CD14-positive monocyte (primary cell): ENCODE measurements around the gene TREX2. TPM values are rescaled to one million over a fixed set of nuclear protein-coding genes. Genes with fewer than 3 reads are reported as not detected.

Experiments
- DNase-seq, 3 donors: peaks; one replicate each; pipeline ENCODE4 v3.0.0-alpha.2; 2011 to 2022
- H2AFZ ChIP-seq: 2 replicates; pipeline ENCODE4 v1.6.0; 2012; ENCODE audit warnings: mild to moderate bottlenecking, low read depth, low read length, inconsistent platforms; ENCODE audit not compliant: insufficient read depth, poor library complexity, severe bottlenecking
- H3K27ac ChIP-seq, 2 donors: 1 replicate in 1 of 2; 2 replicates in 1 of 2; pipeline ENCODE4 v1.5.1; 2012 to 2013; ENCODE audit warnings: low read length in 2 of 2, control low read depth in 1 of 2, inconsistent platforms in 1 of 2, low read depth in 1 of 2, mild to moderate bottlenecking in 1 of 2
- H3K27me3 ChIP-seq, 2 donors: one replicate each; pipeline versions ENCODE4 v1.6.0 to v1.6.1; 2011 to 2013; ENCODE audit warnings: low read length in 2 of 2; ENCODE audit not compliant: control insufficient read depth in 2 of 2, insufficient read depth in 2 of 2
- H3K36me3 ChIP-seq, 2 donors: replicated peaks in 1 of 2; 1 replicate in 1 of 2; 2 replicates in 1 of 2; pipeline versions ENCODE4 v1.5.1 to v1.6.1; 2012 to 2013; ENCODE audit warnings: low read length in 2 of 2, control low read depth in 1 of 2, inconsistent platforms in 1 of 2, mild to moderate bottlenecking in 1 of 2; ENCODE audit not compliant: insufficient read depth in 2 of 2, control insufficient read depth in 1 of 2
- H3K4me1 ChIP-seq, 2 donors: 1 replicate in 1 of 2; 2 replicates in 1 of 2; pipeline versions ENCODE4 v1.5.1 to v1.6.1; 2012 to 2013; ENCODE audit warnings: low read length in 2 of 2, control low read depth in 1 of 2, inconsistent platforms in 1 of 2, mild to moderate bottlenecking in 1 of 2, moderate library complexity in 1 of 2; ENCODE audit not compliant: insufficient read depth in 2 of 2, control insufficient read depth in 1 of 2
- H3K4me2 ChIP-seq: replicated peaks from 2 replicates; pipeline ENCODE3; 2012; ENCODE audit warnings: low read length, moderate library complexity, mild to moderate bottlenecking; ENCODE audit not compliant: poor library complexity, severe bottlenecking; ENCODE audit errors: extremely low read depth
- H3K4me3 ChIP-seq, 3 experiments: fragments of 200-600 bp in 1 of 3; sonication (generic) in 1 of 3; replicated peaks in 1 of 3; 1 replicate in 2 of 3; 2 replicates in 1 of 3; pipeline ENCODE4 v1.5.1; 2011 to 2013; ENCODE audit warnings: low read length in 3 of 3, mild to moderate bottlenecking in 3 of 3, control low read depth in 2 of 3, low read depth in 2 of 3, inconsistent platforms in 1 of 3, moderate library complexity in 1 of 3
- H3K79me2 ChIP-seq: 2 replicates; pipeline ENCODE4 v1.6.0; 2012; ENCODE audit warnings: mild to moderate bottlenecking, control low read depth, inconsistent platforms, low read length, moderate library complexity; ENCODE audit not compliant: insufficient read depth
- H3K9ac ChIP-seq: 2 replicates; pipeline ENCODE4 v1.6.0; 2017; ENCODE audit warnings: low read length, mild to moderate bottlenecking; ENCODE audit not compliant: insufficient read depth, poor library complexity, severe bottlenecking
- H3K9me3 ChIP-seq, 2 donors: replicated peaks in 1 of 2; 1 replicate in 1 of 2; 2 replicates in 1 of 2; pipeline versions ENCODE4 v1.5.1 to v1.6.1; 2012 to 2013; ENCODE audit warnings: low read length in 2 of 2, control low read depth in 1 of 2; ENCODE audit not compliant: control insufficient read depth in 1 of 2, insufficient read depth in 1 of 2
- H4K20me1 ChIP-seq: 2 replicates; pipeline ENCODE4 v1.6.0; 2012; ENCODE audit warnings: mild to moderate bottlenecking, low read length, control low read depth, moderate library complexity; ENCODE audit not compliant: insufficient read depth
- H3K27ac Mint-ChIP-seq, 7 donors: one replicate each; pipeline ENCODE4 v1.8.0; 2020; ENCODE audit warnings: mild to moderate bottlenecking in 7 of 7, mixed read lengths in 7 of 7, moderate library complexity in 6 of 7, inconsistent platforms in 2 of 7
- H3K27me3 Mint-ChIP-seq, 3 donors: one replicate each; pipeline ENCODE4 v1.8.0; 2021 to 2022; ENCODE audit warnings: low read depth in 3 of 3, mild to moderate bottlenecking in 3 of 3, mixed read lengths in 3 of 3, moderate library complexity in 3 of 3, inconsistent platforms in 1 of 3
- H3K36me3 Mint-ChIP-seq, 2 donors: one replicate each; pipeline ENCODE4 v1.8.0; 2020; ENCODE audit warnings: mixed read lengths in 2 of 2, inconsistent platforms in 1 of 2, mild to moderate bottlenecking in 1 of 2
- H3K4me1 Mint-ChIP-seq: one replicate; pipeline ENCODE4 v1.8.0; 2020; ENCODE audit warnings: mild to moderate bottlenecking, mixed read lengths
- H3K4me3 Mint-ChIP-seq, 2 donors: one replicate each; pipeline ENCODE4 v1.8.0; 2020; ENCODE audit warnings: mild to moderate bottlenecking in 2 of 2, mixed read lengths in 2 of 2, moderate library complexity in 1 of 2
- H3K9me3 Mint-ChIP-seq, 7 donors: one replicate each; pipeline ENCODE4 v1.8.0; 2020 to 2022; ENCODE audit warnings: mixed read lengths in 7 of 7, mild to moderate bottlenecking in 6 of 7, moderate library complexity in 6 of 7, inconsistent platforms in 2 of 7
- CTCF ChIP-seq: fragments of 200-600 bp; IDR thresholded peaks from one replicate; pipeline ENCODE4 v1.8.0; 2022; ENCODE audit warnings: antibody characterized with exemption, mild to moderate bottlenecking
- WGBS: methylation state at CpG from one replicate; pipeline ENCODE4 v1.1.5; 2013; ENCODE audit warnings: missing lambda C conversion rate; ENCODE audit not compliant: insufficient coverage; 5-methylcytosine and 5-hydroxymethylcytosine counted together
- intact Hi-C, 2 donors: fragments of 100-400 bp; cut with micrococcal nuclease; formaldehyde crosslinking; loops; one replicate each; pipeline versions ENCODE4 v1.15.0 to v1.15.1; 2023
- polyA plus RNA-seq, 3 donors: library from polyadenylated mRNA; depleted of rRNA in 1 of 3; unstranded in 2 of 3; stranded (reverse) in 1 of 3; fragments of 300-500 nt in 2 of 3; fragments of >200 nt in 1 of 3; fragmentation: Illumina TruSeq in 2 of 3; gene quantifications; 1 replicate in 2 of 3; 2 replicates in 1 of 3; pipeline ENCODE4 v1.2.3, GENCODE V29; 2012 to 2021

TREX2 gene
- polyA plus RNA-seq, 3 donors = 1.5 TPM; not detected in 2

GRCh38 chrX:153444333-153445011, 1.4 kb downstream of the TREX2 start:
- Histone ChIP-seq H3K9me3 (no peaks in the 10 kb centered on the region), H3K4me1 (no peaks in the 10 kb centered on the region), H3K36me3 (peaks cover 4 to 6% of the 10 kb centered on the region in 2 donors), H3K9ac (no peak overlapping the region), H3K4me2 (no peak overlapping the region), H2AFZ (no peak overlapping the region), H3K4me3 (no peak overlapping the region), H3K79me2 (no peaks in the 10 kb centered on the region), H4K20me1 (no peaks in the 10 kb centered on the region), H3K27ac (no peak overlapping the region), H3K27me3 (no peaks in the 10 kb centered on the region)
- DNase-seq = no peak
- Mint-ChIP-seq H3K36me3 (peaks cover 2 to 4% of the 10 kb centered on the region in 2 donors), H3K4me1 (no peaks in the 10 kb centered on the region), H3K9me3 (peaks cover 0 to 2% (median 0%) of the 10 kb centered on the region in 7 donors), H3K4me3 (no peak overlapping the region), H3K27me3 (peaks cover 0 to 5% (median 3%) of the 10 kb centered on the region in 3 donors), H3K27ac (peak overlapping the region in 2 of 7 donors; percentile 31 to 57)
- WGBS = 95% methylated on average over 24 of the region's 37 CpGs
- no peak for TF ChIP-seq CTCF
- intact Hi-C loops = no loop called here

GRCh38 chrX:153443476-153444332, 2.2 kb downstream of the TREX2 start:
- intact Hi-C loops = no loop called here
- no peak overlapping the region for H3K9ac ChIP-seq
- H3K36me3 Mint-ChIP-seq = peaks cover 2 to 4% of the 10 kb centered on the region in 2 donors

More at GRCh38 chrX:153443476-153444332, 2.2 kb downstream of the TREX2 start:
- Mint-ChIP-seq H3K9me3 (peaks cover 0 to 2% (median 0%) of the 10 kb centered on the region in 7 donors), H3K4me3 (no peak overlapping the region), H3K27me3 (peaks cover 0 to 5% (median 5%) of the 10 kb centered on the region in 3 donors), H3K4me1 (no peaks in the 10 kb centered on the region), H3K27ac (peak overlapping the region in 1 of 7 donors; percentile 31)
- no peaks in the 10 kb centered on the region for H3K9me3 ChIP-seq
- H3K4me2 ChIP-seq = no peak overlapping the region
- no peak overlapping the region for H3K4me3 ChIP-seq
- no peaks in the 10 kb centered on the region for H3K27me3 ChIP-seq
- no peaks in the 10 kb centered on the region for H3K79me2 ChIP-seq
- no peaks in the 10 kb centered on the region for H4K20me1 ChIP-seq
- peaks cover 0 to 3% of the 10 kb centered on the region in 2 donors for H3K36me3 ChIP-seq
- H3K27ac ChIP-seq = no peak overlapping the region
- H2AFZ ChIP-seq = no peak overlapping the region
- DNase-seq = no peak
- no peaks in the 10 kb centered on the region for H3K4me1 ChIP-seq
- WGBS = 93% methylated on average over 8 of the region's 25 CpGs
- TF ChIP-seq CTCF = no peak
